H9 (cell line): Measurements from ENCODE around the gene FCN1. TPM values are rescaled to one million over a fixed set of nuclear protein-coding genes. Genes with fewer than 3 reads are reported as not detected.

Source experiments
- DNase-seq: peaks from one replicate; pipeline ENCODE4 v3.0.0-alpha.2; 2017
- H2AFZ ChIP-seq: one replicate; pipeline ENCODE4 v1.6.1; 2013; ENCODE audit warnings: mild to moderate bottlenecking, low read length, control low read depth, moderate library complexity
- H2AK5ac ChIP-seq: 2 replicates; pipeline ENCODE4 v1.6.1; 2013; ENCODE audit warnings: low read length, control low read depth, mixed read lengths; ENCODE audit not compliant: insufficient read length
- H2BK120ac ChIP-seq: one replicate; pipeline ENCODE4 v1.6.1; 2013; ENCODE audit warnings: low read depth, mild to moderate bottlenecking, low read length, control low read depth, inconsistent platforms; ENCODE audit not compliant: poor library complexity, severe bottlenecking
- H2BK12ac ChIP-seq: 2 replicates; pipeline ENCODE4 v1.6.1; 2013; ENCODE audit warnings: low read length, control low read depth, mixed read lengths, low read depth; ENCODE audit not compliant: insufficient read length
- H2BK15ac ChIP-seq: 2 replicates; pipeline ENCODE4 v1.6.1; 2013; ENCODE audit warnings: low read depth, low read length, control low read depth
- H2BK20ac ChIP-seq: one replicate; pipeline ENCODE4 v1.6.1; 2013; ENCODE audit warnings: low read depth, mild to moderate bottlenecking, low read length, control low read depth, inconsistent platforms; ENCODE audit not compliant: poor library complexity, severe bottlenecking
- H2BK5ac ChIP-seq: 2 replicates; pipeline ENCODE4 v1.6.1; 2013; ENCODE audit warnings: low read length, control low read depth, mixed read lengths; ENCODE audit not compliant: insufficient read length
- H3K14ac ChIP-seq: 2 replicates; pipeline ENCODE4 v1.6.1; 2013; ENCODE audit warnings: low read length, control low read depth; ENCODE audit not compliant: insufficient read depth
- H3K18ac ChIP-seq: 2 replicates; pipeline ENCODE4 v1.6.1; 2013; ENCODE audit warnings: low read depth, mild to moderate bottlenecking, mixed read lengths, low read length, control low read depth; ENCODE audit not compliant: insufficient read length
- H3K23ac ChIP-seq: 2 replicates; pipeline ENCODE4 v1.6.1; 2013; ENCODE audit warnings: low read length, control low read depth, mixed read lengths, low read depth; ENCODE audit not compliant: insufficient read length
- H3K23me2 ChIP-seq: 2 replicates; pipeline ENCODE4 v1.6.1; 2013; ENCODE audit warnings: low read depth, mild to moderate bottlenecking, mixed read lengths, low read length, control low read depth; ENCODE audit not compliant: insufficient read length, poor library complexity, severe bottlenecking
- H3K27ac ChIP-seq: 2 replicates; pipeline ENCODE4 v1.5.1; 2013; ENCODE audit warnings: low read length, control low read depth, mixed read lengths, low read depth; ENCODE audit not compliant: insufficient read length
- H3K27me3 ChIP-seq: 2 replicates; pipeline ENCODE4 v1.6.1; 2013; ENCODE audit warnings: low read length, control low read depth, inconsistent platforms; ENCODE audit not compliant: insufficient read depth
- H3K4ac ChIP-seq: 2 replicates; pipeline ENCODE4 v1.6.1; 2013; ENCODE audit warnings: low read depth, mild to moderate bottlenecking, control low read depth, inconsistent platforms, low read length, moderate library complexity
- H3K4me1 ChIP-seq: 2 replicates; pipeline ENCODE4 v1.6.1; 2013; ENCODE audit warnings: low read length, control low read depth, inconsistent platforms; ENCODE audit not compliant: insufficient read depth
- H3K4me2 ChIP-seq: 2 replicates; pipeline ENCODE4 v1.6.1; 2013; ENCODE audit warnings: low read length, control low read depth, mixed read lengths; ENCODE audit not compliant: insufficient read length, insufficient read depth
- H3K56ac ChIP-seq: 2 replicates; pipeline ENCODE4 v1.6.1; 2013; ENCODE audit warnings: low read depth, mild to moderate bottlenecking, mixed read lengths, low read length, control low read depth; ENCODE audit not compliant: insufficient read length
- H3K79me1 ChIP-seq: 2 replicates; pipeline ENCODE4 v1.6.1; 2013; ENCODE audit warnings: low read depth, mild to moderate bottlenecking, moderate library complexity, low read length, control low read depth, inconsistent platforms; ENCODE audit not compliant: insufficient read depth, poor library complexity, severe bottlenecking
- H3K79me2 ChIP-seq: 2 replicates; pipeline ENCODE4 v1.6.1; 2013; ENCODE audit warnings: low read length, control low read depth, inconsistent platforms; ENCODE audit not compliant: insufficient read depth
- H3K9ac ChIP-seq: 2 replicates; pipeline ENCODE4 v1.6.1; 2013; ENCODE audit warnings: low read length, control low read depth, mixed read lengths; ENCODE audit not compliant: insufficient read length; ENCODE audit errors: extremely low read depth
- H3K9me3 ChIP-seq: one replicate; pipeline ENCODE4 v1.6.1; 2013; ENCODE audit warnings: low read depth, low read length, inconsistent platforms; ENCODE audit not compliant: control insufficient read depth
- H3T11ph ChIP-seq: one replicate; pipeline ENCODE4 v1.6.1; 2013; ENCODE audit warnings: mild to moderate bottlenecking, low read length, control low read depth, inconsistent platforms
- H4K20me1 ChIP-seq: one replicate; pipeline ENCODE4 v1.6.1; 2013; ENCODE audit not compliant: control insufficient read depth, insufficient read length, insufficient read depth
- H4K5ac ChIP-seq: 2 replicates; pipeline ENCODE4 v1.6.1; 2013; ENCODE audit warnings: low read depth, mild to moderate bottlenecking, mixed read lengths, low read length, control low read depth; ENCODE audit not compliant: insufficient read length
- H4K8ac ChIP-seq: replicated peaks from 2 replicates; pipeline ENCODE4 v1.6.1; 2013; ENCODE audit warnings: low read length, control low read depth, mixed read lengths, low read depth; ENCODE audit not compliant: insufficient read length
- H4K91ac ChIP-seq: 2 replicates; pipeline ENCODE4 v1.6.1; 2013; ENCODE audit warnings: low read depth, mild to moderate bottlenecking, moderate library complexity, mixed read lengths, low read length, control low read depth; ENCODE audit not compliant: insufficient read length
- H3K27ac Mint-ChIP-seq, 3 experiments: 2 replicates in 2 of 3; 3 replicates in 1 of 3; pipeline ENCODE4 v1.8.0; 2020 to 2021; ENCODE audit warnings: mixed read lengths in 3 of 3, mild to moderate bottlenecking in 1 of 3, moderate library complexity in 1 of 3
- H3K27me3 Mint-ChIP-seq: 2 replicates; pipeline ENCODE4 v1.8.0; 2021; ENCODE audit warnings: low read depth, mild to moderate bottlenecking, moderate library complexity, mixed read lengths
- H3K36me3 Mint-ChIP-seq, 3 experiments: 2 replicates in 2 of 3; 3 replicates in 1 of 3; pipeline ENCODE4 v1.8.0; 2020 to 2021; ENCODE audit warnings: low read depth in 3 of 3, mixed read lengths in 3 of 3; ENCODE audit not compliant: insufficient read depth in 1 of 3
- H3K4me1 Mint-ChIP-seq, 2 experiments: 2 replicates each; pipeline ENCODE4 v1.8.0; 2020; ENCODE audit warnings: mixed read lengths in 2 of 2
- H3K4me3 Mint-ChIP-seq, 2 experiments: 2 replicates in 1 of 2; 3 replicates in 1 of 2; pipeline ENCODE4 v1.8.0; 2020 to 2021; ENCODE audit warnings: mild to moderate bottlenecking in 2 of 2, mixed read lengths in 2 of 2, moderate library complexity in 1 of 2
- H3K9me3 Mint-ChIP-seq, 2 experiments: 2 replicates in 1 of 2; 3 replicates in 1 of 2; pipeline ENCODE4 v1.8.0; 2020; ENCODE audit warnings: mild to moderate bottlenecking in 2 of 2, mixed read lengths in 2 of 2, moderate library complexity in 1 of 2
- WGBS: extraction: QIAGEN DNeasy Blood & Tissue Kit; methylation state at CpG from one replicate; pipeline ENCODE4 v1.1.7; 2013; ENCODE audit warnings: missing lambda C conversion rate, low lambda C conversion rate, mixed read lengths; ENCODE audit not compliant: insufficient read length; ENCODE audit errors: extremely low coverage; 5-methylcytosine and 5-hydroxymethylcytosine counted together
- total RNA-seq: library from RNA; stranded (reverse); gene quantifications from 2 replicates; pipeline ENCODE4 v1.2.1, GENCODE V29; 2021
- TF ChIP-seq, protein P1 (sequence below): fragments of 200-600 bp; sonication (generic); conservative IDR thresholded peaks from 3 replicates; pipeline ENCODE4 v1.8.0; 2021; ENCODE audit warnings: antibody characterized with exemption, mild to moderate bottlenecking

The FCN1 gene
- total RNA-seq, 1 experiment from 2014 or later: not detected

DNA sequence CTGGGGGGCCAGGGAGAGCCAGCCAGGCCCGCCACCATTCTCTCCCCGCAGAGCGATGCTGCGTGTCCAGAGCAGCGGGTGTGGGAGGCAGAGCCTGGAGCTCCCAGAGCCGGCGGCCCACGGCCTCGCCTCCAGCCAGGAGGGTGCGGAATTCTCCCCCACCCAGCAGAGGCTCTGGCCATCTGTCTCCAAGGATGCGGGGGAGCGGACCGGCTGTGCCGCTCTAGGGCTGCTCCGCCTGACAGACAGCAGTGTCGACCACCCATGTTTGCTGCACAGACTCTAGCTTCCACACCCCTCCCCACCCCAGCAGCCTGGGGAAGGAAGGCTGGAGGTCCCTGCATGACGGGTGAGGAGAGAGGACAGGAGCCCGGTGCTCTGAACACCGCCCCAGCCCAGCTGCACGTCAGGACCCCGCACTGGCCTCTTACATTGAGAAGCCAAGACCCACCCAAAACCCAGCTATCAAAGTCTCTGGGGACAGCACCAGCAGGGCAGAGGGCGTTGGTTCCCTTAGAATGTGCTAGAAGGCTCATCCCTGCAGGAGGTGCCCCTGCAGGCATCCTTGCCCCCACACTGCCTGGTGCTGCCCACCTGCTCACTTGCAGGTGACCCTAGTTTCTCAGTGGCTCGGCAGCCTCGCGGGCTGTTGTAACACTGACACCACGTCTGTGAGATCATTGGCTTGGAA is 29.7 kb upstream of the FCN1 start:
- WGBS: no CpG with 5 or more reads among the region's 26 CpGs
- Histone ChIP-seq H2BK20ac (no peak overlapping the region), H3K4ac (no peak overlapping the region), H3K18ac (no peak overlapping the region), H3K23me2 (no peaks in the 10 kb centered on the region), H3K27me3 (no peaks in the 10 kb centered on the region; the same call in 1 of the 2 replicates), H3T11ph (no peak overlapping the region), H3K4me2 (no peak overlapping the region), H3K79me1 (no peaks in the 10 kb centered on the region), H3K4me1 (no peaks in the 10 kb centered on the region), H4K8ac (no peak overlapping the region), H3K23ac (no peak overlapping the region), H3K14ac (no peak overlapping the region), H4K20me1 (no peaks in the 10 kb centered on the region), H3K56ac (no peak overlapping the region), H4K5ac (no peak overlapping the region), H3K9me3 (no peaks in the 10 kb centered on the region), H2AK5ac (no peak overlapping the region), H2BK15ac (no peak overlapping the region), H2BK5ac (no peak overlapping the region), H2BK12ac (no peak overlapping the region), H2AFZ (no peak overlapping the region), H2BK120ac (no peak overlapping the region), H4K91ac (no peak overlapping the region), H3K27ac (no peak overlapping the region), H3K9ac (no peak overlapping the region), H3K79me2 (no peaks in the 10 kb centered on the region)
- Mint-ChIP-seq H3K27ac (0 out of 7 replicates have a peak overlapping the region, but pooled peaks of 1 of the 3 experiments have one; percentile 52), H3K4me1 (peaks cover 5 to 7% of the 10 kb centered on the region in 2 experiments), H3K27me3 (peaks cover 16% of the 10 kb centered on the region), H3K9me3 (peaks cover 3 to 5% of the 10 kb centered on the region in 2 experiments; a peak in 3 of 5 replicates), H3K4me3 (no peak overlapping the region), H3K36me3 (no peaks in the 10 kb centered on the region)
- TF ChIP-seq, protein P1, sequence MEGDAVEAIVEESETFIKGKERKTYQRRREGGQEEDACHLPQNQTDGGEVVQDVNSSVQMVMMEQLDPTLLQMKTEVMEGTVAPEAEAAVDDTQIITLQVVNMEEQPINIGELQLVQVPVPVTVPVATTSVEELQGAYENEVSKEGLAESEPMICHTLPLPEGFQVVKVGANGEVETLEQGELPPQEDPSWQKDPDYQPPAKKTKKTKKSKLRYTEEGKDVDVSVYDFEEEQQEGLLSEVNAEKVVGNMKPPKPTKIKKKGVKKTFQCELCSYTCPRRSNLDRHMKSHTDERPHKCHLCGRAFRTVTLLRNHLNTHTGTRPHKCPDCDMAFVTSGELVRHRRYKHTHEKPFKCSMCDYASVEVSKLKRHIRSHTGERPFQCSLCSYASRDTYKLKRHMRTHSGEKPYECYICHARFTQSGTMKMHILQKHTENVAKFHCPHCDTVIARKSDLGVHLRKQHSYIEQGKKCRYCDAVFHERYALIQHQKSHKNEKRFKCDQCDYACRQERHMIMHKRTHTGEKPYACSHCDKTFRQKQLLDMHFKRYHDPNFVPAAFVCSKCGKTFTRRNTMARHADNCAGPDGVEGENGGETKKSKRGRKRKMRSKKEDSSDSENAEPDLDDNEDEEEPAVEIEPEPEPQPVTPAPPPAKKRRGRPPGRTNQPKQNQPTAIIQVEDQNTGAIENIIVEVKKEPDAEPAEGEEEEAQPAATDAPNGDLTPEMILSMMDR: no peak
- no peak for DNase-seq
